Thymus (tissue), 14 donors: ENCODE measurements around the gene RXRB. TPM values are rescaled to one million over a fixed set of nuclear protein-coding genes. Genes with fewer than 3 reads are reported as not detected.

Source experiments
- DNase-seq, 9 donors: peaks; one replicate each; pipeline ENCODE4 v3.0.0-alpha.2; 2013; ENCODE audit warnings: low spot score in 9 of 9, low read depth in 6 of 9, missing footprints in 1 of 9
- H3K27ac ChIP-seq, 2 donors: one replicate each; pipeline ENCODE4 v1.5.1; 2013; ENCODE audit warnings: control low read depth in 1 of 2, low read depth in 1 of 2, low read length in 1 of 2, mild to moderate bottlenecking in 1 of 2, moderate library complexity in 1 of 2
- H3K27me3 ChIP-seq, 2 donors: one replicate each; pipeline ENCODE4 v1.5.1; 2013; ENCODE audit warnings: low read length in 1 of 2; ENCODE audit not compliant: control insufficient read depth in 2 of 2, insufficient read depth in 1 of 2
- H3K36me3 ChIP-seq, 2 donors: one replicate each; pipeline ENCODE4 v1.5.1; 2013; ENCODE audit warnings: low read length in 1 of 2, mild to moderate bottlenecking in 1 of 2, moderate library complexity in 1 of 2; ENCODE audit not compliant: control insufficient read depth in 2 of 2, insufficient read depth in 2 of 2
- H3K4me1 ChIP-seq, 2 donors: one replicate each; pipeline ENCODE4 v1.5.1; 2013; ENCODE audit warnings: low read length in 2 of 2; ENCODE audit not compliant: control insufficient read depth in 2 of 2, insufficient read depth in 2 of 2
- H3K4me3 ChIP-seq, 2 donors: one replicate each; pipeline ENCODE4 v1.5.1; 2013; ENCODE audit warnings: low read length in 2 of 2, control low read depth in 1 of 2, mild to moderate bottlenecking in 1 of 2
- H3K9me3 ChIP-seq, 2 donors: one replicate each; pipeline ENCODE4 v1.5.1; 2013; ENCODE audit warnings: low read length in 1 of 2, mild to moderate bottlenecking in 1 of 2; ENCODE audit not compliant: control insufficient read depth in 2 of 2, insufficient read depth in 1 of 2
- WGBS: extraction: QIAGEN DNeasy Blood & Tissue Kit; methylation state at CpG from one replicate; pipeline ENCODE4 v1.1.7; 2013; 5-methylcytosine and 5-hydroxymethylcytosine counted together
- long read RNA-seq, 10 donors: transcript quantifications; one replicate each; lab custom pipeline, GENCODE V29; 2026
- polyA plus RNA-seq: library from polyadenylated mRNA; stranded (reverse); fragments of 200-250 nt; gene quantifications from one replicate; pipeline ENCODE4 v1.2.3, GENCODE V29; 2013
- total RNA-seq: library from RNA; stranded (reverse); fragments of 120-200 nt; gene quantifications from one replicate; pipeline ENCODE4 v1.2.4, GENCODE V29; 2013
- donor health status: healthy.

Gene RXRB
- total RNA-seq (19.4 TPM), polyA plus RNA-seq (60.7 TPM)
- long read RNA-seq, donor 1, partial matches to known transcripts = 0 of 1 reads
- long read RNA-seq, donor 1, other reads (novel, unspliced or antisense) = 0 of 1 reads
- long read RNA-seq, donor 2 = 0 reads
- long read RNA-seq, donor 3, partial matches to known transcripts = 124 of 130 reads
- long read RNA-seq, donor 3, other reads (novel, unspliced or antisense) = 0 of 130 reads
- long read RNA-seq, donor 4, partial matches to known transcripts = 26 of 46 reads
- long read RNA-seq, donor 4, other reads (novel, unspliced or antisense) = 18 of 46 reads
- long read RNA-seq, donor 5, transcript RXRB-203 (3 exons, 1,330 nt) = major isoform, 5 of 151 reads
- long read RNA-seq, donor 5, partial matches to known transcripts = 88 of 151 reads
- long read RNA-seq, donor 5, other reads (novel, unspliced or antisense) = 49 of 151 reads
- long read RNA-seq, donor 6, partial matches to known transcripts = 0 of 11 reads
- long read RNA-seq, donor 6, other reads (novel, unspliced or antisense) = 0 of 11 reads
- long read RNA-seq, donor 7, partial matches to known transcripts = 0 of 6 reads
- long read RNA-seq, donor 7, other reads (novel, unspliced or antisense) = 0 of 6 reads
- long read RNA-seq, donor 8, partial matches to known transcripts = 0 of 2 reads
- long read RNA-seq, donor 8, other reads (novel, unspliced or antisense) = 0 of 2 reads
- long read RNA-seq, donor 9, partial matches to known transcripts = 0 of 6 reads
- long read RNA-seq, donor 9, other reads (novel, unspliced or antisense) = 0 of 6 reads
- long read RNA-seq, donor 10, partial matches to known transcripts = 0 of 4 reads
- long read RNA-seq, donor 10, other reads (novel, unspliced or antisense) = 0 of 4 reads

DNA sequence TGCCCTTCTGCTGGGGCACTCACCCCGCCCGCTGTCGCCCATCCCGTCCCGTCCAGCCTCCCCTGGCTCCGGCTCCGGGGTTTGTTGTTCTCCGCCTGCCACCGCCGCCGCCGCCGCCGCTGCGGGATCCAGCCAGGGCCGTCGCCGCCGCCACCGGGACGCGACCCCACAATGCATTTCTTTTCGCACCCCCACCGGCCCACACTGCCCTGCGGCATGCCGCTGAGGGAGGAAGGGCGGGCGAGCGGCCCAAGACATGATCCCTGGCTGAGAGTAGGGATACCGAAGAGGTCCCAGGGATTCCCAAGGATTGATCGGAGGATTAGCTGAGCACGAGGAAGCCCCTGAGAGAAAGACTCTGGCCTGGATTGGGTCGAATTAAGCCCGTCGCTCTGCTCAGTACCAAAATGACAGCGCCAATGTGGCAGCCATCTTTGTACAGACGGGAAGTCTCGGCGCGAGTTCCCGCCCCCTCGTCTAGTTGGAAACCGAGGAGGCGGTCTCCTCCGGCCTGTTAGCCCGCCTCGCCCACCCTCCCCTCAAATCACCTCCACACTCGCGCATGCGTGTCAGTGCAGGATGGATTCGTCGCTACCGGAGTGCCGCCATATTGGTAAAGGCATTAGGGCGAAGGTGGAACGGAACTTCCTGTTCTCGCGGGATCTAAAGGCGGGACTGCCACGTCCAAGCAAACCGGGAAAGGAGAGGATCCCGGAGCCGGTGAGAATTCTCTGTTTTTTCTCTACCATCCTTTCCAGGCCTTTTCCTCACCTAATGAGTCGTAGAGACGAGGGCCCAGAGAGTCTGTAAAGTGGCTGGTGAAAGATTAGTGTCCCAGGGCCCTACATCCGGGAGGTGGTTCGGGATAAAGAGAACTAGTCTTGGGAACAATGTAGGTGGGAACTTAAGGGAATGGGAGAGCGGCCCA lies at the start of gene RXRB, which contains the start of gene SLC39A7:
Gene RXRB, minus strand, starts transcription at position 447 of the 928 bp plus-strand sequence. Its CDS starts 189 bp downstream, at position 258.
Gene SLC39A7, plus strand, starts transcription at position 649 of the 928 bp plus-strand sequence. CDS start 379 bp downstream, outside the sequence.
- DNase-seq = peak; percentile 99 to 100 (median 100)
- peaks cover 25 to 57% of the 10 kb centered on the region in 2 donors for H3K4me1 ChIP-seq
- peak within 1 kb of the TSS; percentile 99 for H3K27ac ChIP-seq
- H3K4me3 ChIP-seq = peak within 1 kb of the TSS; percentile 70 to 89
- peaks cover 32 to 55% of the 10 kb centered on the region in 2 donors for H3K36me3 ChIP-seq
- H3K27me3 ChIP-seq = no peaks in the 10 kb centered on the region
- H3K9me3 ChIP-seq = no peaks in the 10 kb centered on the region
- under 1% methylated on average over 68 of the region's 68 CpGs for WGBS

DNA sequence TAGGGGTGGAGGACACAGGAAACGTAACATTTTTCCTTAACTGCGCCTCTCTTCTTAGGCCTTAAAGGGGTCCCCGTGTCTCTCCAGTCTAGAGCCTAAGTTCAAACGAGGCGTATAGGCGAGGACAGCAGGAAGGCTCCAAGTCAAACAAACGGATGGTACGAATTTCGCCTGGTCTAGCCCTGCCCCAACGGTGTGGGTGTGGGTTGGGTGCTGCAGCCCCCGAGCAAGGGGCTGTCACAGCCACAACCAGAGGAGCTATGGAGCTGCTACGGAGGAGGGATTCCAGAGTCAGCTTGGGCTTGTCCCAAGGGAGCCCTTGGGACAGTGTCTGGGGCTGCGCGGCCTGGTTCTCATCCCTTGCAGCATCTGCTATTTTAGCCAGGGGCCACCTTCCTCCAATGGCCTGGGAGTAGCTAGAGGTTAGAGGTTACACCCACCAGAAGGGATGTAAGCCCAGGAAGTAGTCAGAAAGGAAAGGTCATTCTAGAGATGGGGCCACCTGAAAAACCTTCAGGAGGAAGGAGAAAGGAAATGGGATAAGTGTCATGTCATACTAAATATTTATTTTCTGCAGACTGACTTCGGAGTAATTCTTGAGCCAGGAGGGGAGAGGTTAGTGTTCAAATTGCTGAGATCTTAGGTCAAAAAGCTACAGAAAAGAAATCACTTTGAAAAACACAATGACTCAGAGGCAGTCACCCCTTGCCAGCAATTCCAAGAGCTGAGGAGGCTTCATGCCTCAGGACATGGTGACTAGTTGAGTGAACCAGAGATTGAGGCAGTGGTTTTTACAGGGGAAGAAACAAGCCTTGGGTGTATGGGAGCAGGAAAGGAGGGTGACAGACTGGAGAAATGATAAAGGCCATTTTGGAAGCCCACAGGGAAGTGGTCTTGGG lies 49.5 kb upstream of the RXRB start:
- Histone ChIP-seq H3K4me1 (peaks cover 9 to 24% of the 10 kb centered on the region in 2 donors), H3K27me3 (peaks cover 2 to 26% of the 10 kb centered on the region in 2 donors), H3K27ac (peak overlapping the region; percentile 84 to 98), H3K9me3 (no peaks in the 10 kb centered on the region), H3K4me3 (peak overlapping the region; percentile 56 to 61), H3K36me3 (peaks cover 16 to 19% of the 10 kb centered on the region in 2 donors)
- WGBS = 26% methylated on average over 15 of the region's 15 CpGs
- DNase-seq = no peak

DNA sequence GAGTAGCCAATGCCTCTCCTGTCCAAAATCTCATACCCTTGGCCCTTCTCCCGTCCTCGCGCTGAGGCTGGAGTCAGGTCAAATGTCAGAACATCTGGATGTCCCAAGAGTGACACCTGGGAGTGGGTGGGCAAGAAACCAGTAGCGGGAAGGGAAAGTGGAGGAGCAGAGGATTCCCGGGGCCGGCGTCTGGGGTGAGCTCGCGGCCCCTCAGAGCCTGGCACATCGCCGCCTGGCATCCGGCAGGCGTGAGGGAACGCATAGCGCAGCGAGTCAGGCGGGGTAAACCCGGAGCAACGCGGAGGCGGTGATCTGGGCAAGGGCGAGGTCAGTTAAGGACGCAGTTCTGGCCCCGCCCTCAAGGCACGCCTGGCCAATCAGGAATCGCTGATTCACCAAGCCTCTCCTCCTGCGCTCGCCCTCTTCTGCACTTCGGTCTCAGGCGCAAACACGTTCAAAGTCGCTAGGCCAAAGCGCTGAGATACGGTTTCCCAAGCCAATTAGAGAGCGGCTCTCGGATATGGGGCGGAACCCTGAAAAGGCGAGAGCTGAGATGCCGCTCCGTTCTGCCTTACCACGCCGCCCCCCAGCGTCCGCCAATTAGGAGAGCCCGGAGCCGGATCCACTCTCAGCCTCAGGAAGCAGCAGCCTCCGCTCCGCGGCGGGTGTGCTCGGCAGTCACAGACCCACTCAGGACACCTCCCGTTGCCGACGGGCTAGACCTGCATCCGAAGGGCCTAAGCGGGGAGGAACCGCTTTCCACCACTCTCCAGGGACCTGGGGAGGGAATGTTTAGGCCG lies 48.7 kb upstream of the RXRB start:
- H3K27me3 ChIP-seq = peaks cover 2 to 26% of the 10 kb centered on the region in 2 donors
- peak overlapping the region; percentile 84 to 98 for H3K27ac ChIP-seq
- H3K4me1 ChIP-seq = peaks cover 9 to 24% of the 10 kb centered on the region in 2 donors
- peak; percentile 88 to 99 (median 95) for DNase-seq
- no peaks in the 10 kb centered on the region for H3K9me3 ChIP-seq
- WGBS = under 1% methylated on average over 58 of the region's 58 CpGs
- H3K36me3 ChIP-seq = peaks cover 15 to 16% of the 10 kb centered on the region in 2 donors
- H3K4me3 ChIP-seq = peak overlapping the region; percentile 56 to 61

- no peak for DNase-seq
- Histone ChIP-seq H3K27ac (peak overlapping the region; percentile 77 to 98), H3K36me3 (peaks cover 14 to 16% of the 10 kb centered on the region in 2 donors), H3K9me3 (no peaks in the 10 kb centered on the region), H3K4me1 (peaks cover 9 to 24% of the 10 kb centered on the region in 2 donors), H3K27me3 (peaks cover 2 to 29% of the 10 kb centered on the region in 2 donors), H3K4me3 (peak overlapping the region; percentile 56 to 61)
- WGBS = under 1% methylated on average over 18 of the region's 18 CpGs
Measured at GRCh38 chr6:33248643-33248931, 48.1 kb upstream of the RXRB start.

GRCh38 chr6:33247977-33248642 lies 47.6 kb upstream of the RXRB start:
- 2% methylated on average over 28 of the region's 28 CpGs for WGBS
- H3K4me3 ChIP-seq = peak overlapping the region; percentile 56 to 61
- peaks cover 13 to 16% of the 10 kb centered on the region in 2 donors for H3K36me3 ChIP-seq
- peaks cover 9 to 24% of the 10 kb centered on the region in 2 donors for H3K4me1 ChIP-seq
- peak overlapping the region; percentile 77 to 98 for H3K27ac ChIP-seq
- DNase-seq = peak; percentile 81 to 97 (median 93)
- no peaks in the 10 kb centered on the region for H3K9me3 ChIP-seq
- peaks cover 2 to 31% of the 10 kb centered on the region in 2 donors for H3K27me3 ChIP-seq

DNA sequence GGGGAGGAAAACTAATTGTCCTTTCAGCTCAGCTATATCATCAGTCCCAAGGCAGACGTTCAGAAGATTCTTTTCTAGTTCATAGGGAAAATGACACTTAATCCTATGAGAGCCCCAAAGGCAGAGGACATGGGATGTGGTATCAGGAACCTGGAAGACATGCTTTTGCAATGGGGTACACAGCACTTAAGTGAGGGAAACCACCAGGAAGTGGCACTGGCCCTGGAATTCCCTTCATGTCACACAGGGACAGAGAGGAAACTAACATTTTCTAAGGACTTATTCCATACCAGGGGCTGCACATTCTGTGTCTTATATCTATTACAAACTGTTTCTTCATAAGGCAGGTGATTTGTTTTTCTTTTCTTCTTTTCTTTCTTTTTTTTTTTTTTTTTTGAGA lies 43.0 kb upstream of the RXRB start:
- Histone ChIP-seq H3K9me3 (no peaks in the 10 kb centered on the region), H3K36me3 (no peaks in the 10 kb centered on the region), H3K27ac (no peak overlapping the region), H3K4me3 (no peak overlapping the region), H3K27me3 (peaks cover 2 to 42% of the 10 kb centered on the region in 2 donors), H3K4me1 (peaks cover 0 to 6% of the 10 kb centered on the region in 2 donors)
- DNase-seq = no peak
- 76% methylated on average over 1 of the region's 1 CpG for WGBS

- WGBS = 71% methylated on average over 3 of the region's 3 CpGs
- no peak for DNase-seq
- no peaks in the 10 kb centered on the region for H3K4me1 ChIP-seq
Measured at GRCh38 chr6:33241968-33242367, 41.5 kb upstream of the RXRB start.

More at GRCh38 chr6:33241968-33242367, 41.5 kb upstream of the RXRB start:
- Histone ChIP-seq H3K4me3 (no peak overlapping the region), H3K9me3 (no peaks in the 10 kb centered on the region), H3K27ac (no peak overlapping the region), H3K27me3 (peaks cover 2 to 33% of the 10 kb centered on the region in 2 donors), H3K36me3 (no peaks in the 10 kb centered on the region)
